ENCODE data around the gene PAM. TPM values are rescaled to one million over a fixed set of nuclear protein-coding genes. Genes with fewer than 3 reads are reported as not detected.

The PAM gene
- total and polyA plus RNA-seq, 2 of the 13 experiments (the other 11 are each of a cell fraction or from before 2014, with no cell fraction given) = 20.2 to 79.1 TPM

DNA sequence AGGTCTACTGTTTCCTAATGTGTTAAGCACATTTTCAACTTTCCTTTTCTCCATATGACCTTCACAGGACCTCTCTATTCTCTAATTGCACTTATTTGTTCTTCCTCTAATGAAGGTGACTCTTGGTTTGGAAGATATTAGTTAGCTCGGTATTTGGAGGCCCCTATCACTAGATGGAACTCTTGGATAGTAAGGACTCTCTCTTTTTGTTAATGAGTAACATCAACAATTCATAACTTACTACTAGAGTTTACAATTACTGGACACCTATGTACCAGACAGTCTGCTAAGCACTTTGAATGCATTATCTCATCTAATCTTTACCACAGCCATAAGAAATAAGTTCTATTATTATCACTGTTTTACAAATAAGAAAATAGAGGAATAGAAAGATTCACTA lies 23.4 kb upstream of the PAM start (continued):
- TF ChIP-seq ZNF33A (CRISPR knock-in tag; IDR thresholded peaks at IDR 0.05; ENCODE audit: borderline replicate concordance) (no peak), ZNF430 (CRISPR knock-in tag; IDR thresholded peaks at IDR 0.05) (no peak), KDM4B (CRISPR knock-in tag; IDR thresholded peaks at IDR 0.05) (no peak), SP1 (IDR thresholded peaks at IDR 0.05) (no peak), SP1 (CRISPR knock-in tag; IDR thresholded peaks at IDR 0.05) (no peak), FOXA1 (IDR thresholded peaks at IDR 0.05) (no peak), FOXA1 (CRISPR knock-in tag; IDR thresholded peaks at IDR 0.05) (no peak), ZNF556 (CRISPR knock-in tag; IDR thresholded peaks at IDR 0.05; ENCODE audit: borderline replicate concordance) (no peak), SCMH1 (CRISPR knock-in tag; IDR thresholded peaks at IDR 0.05; ENCODE audit: borderline replicate concordance) (no peak)
- TF ChIP-seq, protein P1, sequence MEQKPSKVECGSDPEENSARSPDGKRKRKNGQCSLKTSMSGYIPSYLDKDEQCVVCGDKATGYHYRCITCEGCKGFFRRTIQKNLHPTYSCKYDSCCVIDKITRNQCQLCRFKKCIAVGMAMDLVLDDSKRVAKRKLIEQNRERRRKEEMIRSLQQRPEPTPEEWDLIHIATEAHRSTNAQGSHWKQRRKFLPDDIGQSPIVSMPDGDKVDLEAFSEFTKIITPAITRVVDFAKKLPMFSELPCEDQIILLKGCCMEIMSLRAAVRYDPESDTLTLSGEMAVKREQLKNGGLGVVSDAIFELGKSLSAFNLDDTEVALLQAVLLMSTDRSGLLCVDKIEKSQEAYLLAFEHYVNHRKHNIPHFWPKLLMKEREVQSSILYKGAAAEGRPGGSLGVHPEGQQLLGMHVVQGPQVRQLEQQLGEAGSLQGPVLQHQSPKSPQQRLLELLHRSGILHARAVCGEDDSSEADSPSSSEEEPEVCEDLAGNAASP (CRISPR knock-in tag; IDR thresholded peaks at IDR 0.05; ENCODE audit: borderline replicate concordance) = no peak
- TF ChIP-seq, protein P2, sequence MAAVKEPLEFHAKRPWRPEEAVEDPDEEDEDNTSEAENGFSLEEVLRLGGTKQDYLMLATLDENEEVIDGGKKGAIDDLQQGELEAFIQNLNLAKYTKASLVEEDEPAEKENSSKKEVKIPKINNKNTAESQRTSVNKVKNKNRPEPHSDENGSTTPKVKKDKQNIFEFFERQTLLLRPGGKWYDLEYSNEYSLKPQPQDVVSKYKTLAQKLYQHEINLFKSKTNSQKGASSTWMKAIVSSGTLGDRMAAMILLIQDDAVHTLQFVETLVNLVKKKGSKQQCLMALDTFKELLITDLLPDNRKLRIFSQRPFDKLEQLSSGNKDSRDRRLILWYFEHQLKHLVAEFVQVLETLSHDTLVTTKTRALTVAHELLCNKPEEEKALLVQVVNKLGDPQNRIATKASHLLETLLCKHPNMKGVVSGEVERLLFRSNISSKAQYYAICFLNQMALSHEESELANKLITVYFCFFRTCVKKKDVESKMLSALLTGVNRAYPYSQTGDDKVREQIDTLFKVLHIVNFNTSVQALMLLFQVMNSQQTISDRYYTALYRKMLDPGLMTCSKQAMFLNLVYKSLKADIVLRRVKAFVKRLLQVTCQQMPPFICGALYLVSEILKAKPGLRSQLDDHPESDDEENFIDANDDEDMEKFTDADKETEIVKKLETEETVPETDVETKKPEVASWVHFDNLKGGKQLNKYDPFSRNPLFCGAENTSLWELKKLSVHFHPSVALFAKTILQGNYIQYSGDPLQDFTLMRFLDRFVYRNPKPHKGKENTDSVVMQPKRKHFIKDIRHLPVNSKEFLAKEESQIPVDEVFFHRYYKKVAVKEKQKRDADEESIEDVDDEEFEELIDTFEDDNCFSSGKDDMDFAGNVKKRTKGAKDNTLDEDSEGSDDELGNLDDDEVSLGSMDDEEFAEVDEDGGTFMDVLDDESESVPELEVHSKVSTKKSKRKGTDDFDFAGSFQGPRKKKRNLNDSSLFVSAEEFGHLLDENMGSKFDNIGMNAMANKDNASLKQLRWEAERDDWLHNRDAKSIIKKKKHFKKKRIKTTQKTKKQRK (IDR thresholded peaks at IDR 0.05; ENCODE audit: low read length) = no peak
